Tibial nerve (tissue), 4 donors: ENCODE data around the gene ING5. TPM values are rescaled to one million over a fixed set of nuclear protein-coding genes. Genes with fewer than 3 reads are reported as not detected.

ENCODE experiments used
- DNase-seq, 2 donors: peaks; one replicate each; pipeline ENCODE4 v3.0.0-alpha.2; 2019; ENCODE audit warnings: low spot score in 2 of 2
- H3K27ac ChIP-seq, 4 donors: fragments of 200-600 bp; sonication (generic) in 3 of 4; one replicate each; pipeline ENCODE4 v1.5.1; 2017 to 2019; ENCODE audit warnings: mild to moderate bottlenecking in 1 of 4
- H3K27me3 ChIP-seq, 2 donors: fragments of 200-600 bp; sonication (generic) in 1 of 2; one replicate each; pipeline versions ENCODE4 v1.5.1 to v1.6.0; 2017 to 2019
- H3K36me3 ChIP-seq, 3 donors: fragments of 200-600 bp; sonication (generic); one replicate each; pipeline ENCODE4 v1.5.1; 2018 to 2019
- H3K4me1 ChIP-seq, 4 donors: fragments of 200-600 bp; sonication (generic) in 3 of 4; one replicate each; pipeline ENCODE4 v1.5.1; 2017 to 2019
- H3K4me3 ChIP-seq, 4 donors: fragments of 200-600 bp; sonication (generic) in 3 of 4; one replicate each; pipeline ENCODE4 v1.5.1; 2017 to 2019; ENCODE audit warnings: mild to moderate bottlenecking in 1 of 4, moderate library complexity in 1 of 4
- H3K9me3 ChIP-seq, 4 donors: fragments of 200-600 bp; sonication (generic) in 3 of 4; one replicate each; pipeline ENCODE4 v1.5.1; 2017 to 2019
- CTCF ChIP-seq, 5 experiments: fragments of 200-600 bp in 3 of 5; fragments of 450-650 bp in 2 of 5; sonication (generic) in 3 of 5; IDR thresholded peaks; one replicate each; pipeline ENCODE4 v1.5.1; 2016 to 2019; ENCODE audit warnings: antibody characterized with exemption in 5 of 5, mild to moderate bottlenecking in 3 of 5, moderate library complexity in 2 of 5
- EP300 ChIP-seq, 2 donors: sonication (generic); formaldehyde crosslinking; IDR thresholded peaks; one replicate each; pipeline ENCODE4 v1.6.1; 2017; ENCODE audit warnings: antibody characterized with exemption in 2 of 2, mild to moderate bottlenecking in 1 of 2
- POLR2A ChIP-seq, 2 donors: fragments of 450-650 bp; IDR thresholded peaks; one replicate each; pipeline ENCODE4 v1.6.1; 2017; ENCODE audit warnings: antibody characterized with exemption in 2 of 2, mild to moderate bottlenecking in 2 of 2, moderate library complexity in 2 of 2
- WGBS, 2 donors: methylation state at CpG; one replicate each; pipeline ENCODE4 v1.1.5; 2018; 5-methylcytosine and 5-hydroxymethylcytosine counted together
- total RNA-seq, 4 donors: library from RNA; depleted of rRNA; stranded (reverse); fragments of >200 nt; gene quantifications; one replicate each; pipeline ENCODE4 v1.1.0, GENCODE V29; 2016

The ING5 gene
- total RNA-seq, 4 donors from 2014 or later = 33.4 to 73.3 (median 56.2) TPM

GRCh38 chr2:241746084-241746483, 44.2 kb downstream of the ING5 start:
- peaks cover 0 to 9% (median 2%) of the 10 kb centered on the region in 4 donors for H3K9me3 ChIP-seq
- TF ChIP-seq CTCF (IDR thresholded peaks at IDR 0.05) (no peak), EP300 (IDR thresholded peaks at IDR 0.05) (no peak), POLR2A (IDR thresholded peaks at IDR 0.05) (no peak)
- no peak overlapping the region for H3K27ac ChIP-seq
- no peak for DNase-seq
- H3K4me3 ChIP-seq = no peak overlapping the region
- H3K36me3 ChIP-seq = peaks cover 0 to 89% (median 3%) of the 10 kb centered on the region in 3 donors
- 95 to 96% methylated on average over 4 of the region's 4 CpGs for WGBS, 2 donors
- H3K4me1 ChIP-seq = peaks cover 0 to 12% (median 0%) of the 10 kb centered on the region in 4 donors
- no peaks in the 10 kb centered on the region for H3K27me3 ChIP-seq

GRCh38 chr2:241748468-241749256, 46.8 kb downstream of the ING5 start:
- TF ChIP-seq POLR2A (IDR thresholded peaks at IDR 0.05) (no peak), EP300 (IDR thresholded peaks at IDR 0.05) (no peak), CTCF (IDR thresholded peaks at IDR 0.05) (no peak)
- Histone ChIP-seq H3K4me3 (no peak overlapping the region), H3K9me3 (peaks cover 0 to 9% (median 2%) of the 10 kb centered on the region in 4 donors), H3K36me3 (peaks cover 0 to 98% (median 3%) of the 10 kb centered on the region in 3 donors), H3K27me3 (no peaks in the 10 kb centered on the region), H3K27ac (no peak overlapping the region), H3K4me1 (peaks cover 0 to 12% (median 0%) of the 10 kb centered on the region in 4 donors)
- WGBS, 2 donors = 86 to 87% methylated on average over 29 to 32 of the region's 32 CpGs
- DNase-seq = no peak

- Histone ChIP-seq H3K9me3 (peaks cover 0 to 9% (median 2%) of the 10 kb centered on the region in 4 donors), H3K27ac (no peak overlapping the region), H3K4me1 (peaks cover 0 to 12% (median 0%) of the 10 kb centered on the region in 4 donors), H3K36me3 (peaks cover 0 to 98% (median 1%) of the 10 kb centered on the region in 3 donors), H3K27me3 (no peaks in the 10 kb centered on the region), H3K4me3 (no peak overlapping the region)
- TF ChIP-seq POLR2A (IDR thresholded peaks at IDR 0.05) (no peak), CTCF (IDR thresholded peaks at IDR 0.05) (no peak), EP300 (IDR thresholded peaks at IDR 0.05) (no peak)
- 36 to 56% methylated on average over 12 to 18 of the region's 22 CpGs for WGBS, 2 donors
- no peak for DNase-seq
Measured at GRCh38 chr2:241750076-241750840, 48.4 kb downstream of the ING5 start.

DNA sequence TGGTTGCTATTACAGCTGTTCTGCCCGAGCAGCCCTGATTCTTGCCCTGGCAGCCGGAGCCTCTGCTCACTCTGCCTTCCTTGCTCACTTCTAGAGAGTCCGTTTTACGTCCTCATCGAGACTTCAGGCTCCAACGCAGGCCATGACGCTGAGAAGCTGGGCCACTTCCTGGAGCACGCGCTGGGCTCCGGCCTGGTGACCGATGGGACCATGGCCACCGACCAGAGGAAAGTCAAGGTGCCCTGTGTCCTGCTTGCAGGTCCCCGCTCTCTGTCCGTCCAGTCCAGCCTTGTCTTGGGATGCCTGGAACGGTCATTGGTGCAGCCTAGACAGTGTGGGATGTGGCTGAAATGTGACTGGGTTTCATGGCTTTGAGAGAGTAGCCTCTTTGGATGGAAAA, 49.3 kb downstream of the ING5 start:
- WGBS, 2 donors = 85% methylated on average over 15 of the region's 15 CpGs

More for the DNA sequence above, 49.3 kb downstream of the ING5 start:
- H3K36me3 ChIP-seq = peaks cover 0 to 98% (median 0%) of the 10 kb centered on the region in 3 donors
- H3K27me3 ChIP-seq = no peaks in the 10 kb centered on the region
- H3K4me3 ChIP-seq = no peak overlapping the region
- H3K9me3 ChIP-seq = peaks cover 0 to 3% (median under 1%) of the 10 kb centered on the region in 4 donors
- H3K4me1 ChIP-seq = peaks cover 0 to 12% (median 0%) of the 10 kb centered on the region in 4 donors
- no peak for DNase-seq
- H3K27ac ChIP-seq = no peak overlapping the region
- no peak for TF ChIP-seq EP300 (IDR thresholded peaks at IDR 0.05)
- TF ChIP-seq POLR2A (IDR thresholded peaks at IDR 0.05) = no peak
- no peak for TF ChIP-seq CTCF (IDR thresholded peaks at IDR 0.05)
